Measurements from ENCODE around the gene SH2D2A.

Gene SH2D2A

DNA sequence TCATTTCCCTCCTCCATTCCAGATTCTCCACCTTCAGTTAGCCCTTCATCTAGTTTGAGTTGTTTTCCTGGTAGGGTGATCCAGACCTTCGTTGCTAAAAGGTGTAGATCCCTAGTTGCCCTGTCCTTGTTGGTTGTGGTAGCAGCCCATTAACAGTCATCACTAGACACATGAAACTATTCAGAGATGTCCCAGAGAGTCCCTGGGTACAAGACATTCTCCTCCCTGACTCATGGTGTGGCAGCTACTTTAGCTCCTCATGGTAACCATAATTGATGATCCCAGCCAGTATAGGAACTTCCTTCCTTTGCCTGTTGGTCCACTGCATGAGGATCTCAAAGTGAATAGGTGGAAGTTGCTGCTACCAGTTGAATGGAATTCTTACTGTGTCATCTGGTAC lies 6.0 kb upstream of the SH2D2A start:
- no peak for DNase-seq

DNA sequence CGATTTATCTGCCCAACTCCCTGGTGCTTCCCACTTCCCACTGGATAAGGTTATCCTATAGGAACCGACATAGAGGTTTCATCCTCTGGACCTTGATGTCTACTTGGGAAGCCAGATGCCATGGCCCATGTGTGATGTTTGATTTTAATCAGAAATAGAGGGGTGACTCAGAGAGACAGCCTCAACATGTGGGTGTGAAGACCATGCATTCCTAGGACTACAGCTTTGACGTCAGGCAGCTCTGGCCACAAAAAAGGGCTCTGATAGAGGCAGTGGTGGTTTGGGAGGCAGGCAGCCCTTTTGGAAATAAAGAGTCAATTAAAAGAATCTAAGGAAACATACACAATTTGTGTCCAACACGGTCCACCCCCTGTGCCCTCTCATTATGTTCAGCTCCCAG lies 5.2 kb upstream of the SH2D2A start:
- DNase-seq: no peak

DNA sequence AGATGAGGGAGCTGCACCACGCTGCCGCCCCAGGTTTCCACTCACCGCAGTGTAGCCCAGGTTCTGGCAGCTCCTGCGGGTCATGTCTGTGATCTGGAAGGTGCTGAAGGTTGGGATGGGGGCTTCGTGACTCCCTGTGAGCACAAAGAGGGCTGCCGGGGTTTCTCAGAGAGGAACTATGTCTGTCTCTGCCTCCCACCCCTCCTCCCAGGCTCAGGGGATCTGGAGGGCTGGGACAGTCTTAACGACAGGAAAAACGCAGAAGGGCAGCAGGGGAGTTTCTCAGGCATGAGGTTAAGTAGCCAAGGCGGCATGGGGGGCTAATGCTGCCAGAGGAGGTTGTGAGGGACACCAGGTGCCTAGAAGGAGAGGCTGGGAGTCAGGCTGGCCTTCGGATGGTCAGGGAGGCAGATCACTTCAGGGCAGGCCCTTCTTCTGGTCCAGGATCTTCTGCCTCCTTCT lies 656 bp downstream of the SH2D2A start:
- no peak for DNase-seq

DNA sequence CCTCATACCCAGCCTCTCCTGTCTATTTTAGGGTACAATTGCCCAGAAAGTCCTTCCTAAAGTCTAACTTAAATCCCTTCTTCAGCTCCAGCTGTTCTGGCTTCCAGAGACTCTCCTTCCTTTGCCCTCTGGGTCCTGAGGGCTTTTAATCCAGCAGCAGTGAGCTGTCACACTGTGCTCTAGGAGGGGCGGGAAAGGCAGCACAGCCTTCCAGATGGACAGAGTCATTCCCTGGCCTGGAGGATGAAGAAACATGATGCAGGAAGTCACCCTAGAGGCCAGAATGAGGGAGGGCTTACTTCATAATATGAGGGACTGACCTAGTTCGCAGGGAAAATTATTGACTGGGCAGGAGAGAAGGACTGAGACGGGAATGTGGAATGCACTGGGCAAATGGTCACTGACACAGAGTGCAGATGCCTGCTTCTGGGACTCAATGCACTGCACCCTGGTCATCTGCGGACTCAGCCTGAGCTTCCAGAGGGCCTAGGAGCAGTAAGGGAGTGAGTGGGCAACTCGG lies 1.3 kb downstream of the SH2D2A start:
- DNase-seq: peak; percentile 30

DNA sequence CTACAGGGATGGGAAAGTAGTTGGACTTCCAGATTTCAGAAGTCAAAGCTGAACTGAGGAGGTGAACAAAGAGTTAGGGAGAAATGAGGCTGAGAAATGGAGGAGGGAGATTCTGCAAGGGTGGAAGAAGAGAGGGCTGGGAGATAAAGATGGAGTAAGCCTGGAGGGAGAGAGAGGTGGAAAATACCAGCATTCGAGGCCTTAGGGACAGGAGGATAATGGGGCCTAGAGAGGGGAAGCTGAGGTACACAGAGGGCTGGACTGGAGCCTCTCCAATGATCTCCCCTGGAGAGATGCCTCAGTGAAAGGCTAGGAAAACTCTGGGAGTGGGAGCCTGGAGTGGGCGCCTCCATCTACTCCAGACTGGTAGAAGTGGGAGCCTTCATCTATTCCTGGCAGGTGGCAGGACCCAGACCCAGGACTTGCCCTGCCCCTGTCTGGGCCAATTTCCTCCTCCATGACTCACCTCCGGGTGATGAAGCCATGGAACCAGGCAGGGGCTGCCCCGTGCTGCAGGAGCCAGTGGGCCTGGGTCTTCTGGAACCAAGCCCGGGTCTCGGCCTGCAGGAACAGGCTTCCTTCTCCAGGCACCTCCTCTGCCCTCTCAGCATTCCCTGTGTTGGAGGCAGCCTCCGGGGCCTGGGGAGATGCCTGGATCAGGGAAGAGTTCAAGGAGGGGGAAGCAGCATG lies 1.9 kb downstream of the SH2D2A start:
- no peak for DNase-seq

DNA sequence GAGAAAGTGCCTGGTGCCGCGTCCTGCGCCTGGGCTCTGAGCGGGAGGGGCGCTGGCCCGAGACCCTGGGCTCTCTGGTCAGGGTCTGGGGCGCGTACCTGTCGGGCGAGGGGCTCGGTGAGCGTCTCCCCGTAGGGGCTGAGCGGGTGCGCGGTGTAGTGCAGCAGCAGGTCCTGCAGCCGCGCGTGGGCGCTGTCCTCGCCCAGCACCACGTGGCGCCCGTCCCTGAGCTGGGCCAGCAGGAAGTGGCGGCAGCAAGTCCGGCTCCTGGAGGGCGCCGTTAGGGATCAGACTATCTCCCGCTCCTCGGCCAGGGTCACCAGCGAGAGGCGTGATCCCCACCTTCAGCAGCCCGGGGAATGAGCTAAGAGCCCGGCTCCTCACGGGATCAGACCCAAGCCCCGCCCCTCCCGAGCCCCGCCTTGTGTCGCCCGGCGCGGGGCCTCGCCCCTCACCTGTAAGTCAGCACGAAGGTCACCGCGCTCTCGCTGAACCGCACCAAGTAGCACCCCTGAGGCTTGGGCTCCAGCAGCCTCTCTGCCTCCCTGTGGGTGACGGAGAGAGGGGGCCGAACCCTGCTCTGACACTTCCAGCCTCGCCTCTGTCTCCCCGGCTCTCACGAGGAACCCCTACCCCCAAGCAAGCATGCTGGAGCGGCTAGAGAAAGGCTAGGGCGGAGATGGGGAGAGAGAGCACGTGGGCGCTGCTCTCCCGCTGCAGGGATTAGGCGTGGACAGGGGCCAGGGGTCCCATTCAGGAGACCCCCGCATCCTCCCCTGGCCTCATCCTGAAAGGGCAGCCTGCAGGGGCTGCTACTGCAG lies 2.7 kb downstream of the SH2D2A start:
- no peak for DNase-seq

DNA sequence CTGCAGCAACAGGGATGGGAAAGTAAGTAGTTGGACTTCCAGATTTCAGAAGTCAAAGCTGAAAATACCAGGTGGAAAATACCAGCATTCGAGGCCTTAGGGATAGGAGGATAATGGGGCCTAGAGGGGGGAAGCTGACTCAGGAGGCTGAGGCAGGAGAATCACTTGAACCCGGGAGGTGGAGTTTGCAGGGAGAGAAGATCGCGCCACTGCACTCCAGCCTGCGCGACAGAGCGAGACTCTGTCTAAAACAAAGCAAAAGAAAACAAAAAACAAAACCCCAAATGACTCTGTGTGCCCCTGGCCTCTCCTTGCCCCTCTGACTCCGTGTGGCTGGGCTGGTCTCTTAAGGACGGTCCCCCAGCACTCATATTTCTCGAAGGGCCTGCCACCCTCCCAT lies 3.4 kb downstream of the SH2D2A start:
- no peak for DNase-seq

DNA sequence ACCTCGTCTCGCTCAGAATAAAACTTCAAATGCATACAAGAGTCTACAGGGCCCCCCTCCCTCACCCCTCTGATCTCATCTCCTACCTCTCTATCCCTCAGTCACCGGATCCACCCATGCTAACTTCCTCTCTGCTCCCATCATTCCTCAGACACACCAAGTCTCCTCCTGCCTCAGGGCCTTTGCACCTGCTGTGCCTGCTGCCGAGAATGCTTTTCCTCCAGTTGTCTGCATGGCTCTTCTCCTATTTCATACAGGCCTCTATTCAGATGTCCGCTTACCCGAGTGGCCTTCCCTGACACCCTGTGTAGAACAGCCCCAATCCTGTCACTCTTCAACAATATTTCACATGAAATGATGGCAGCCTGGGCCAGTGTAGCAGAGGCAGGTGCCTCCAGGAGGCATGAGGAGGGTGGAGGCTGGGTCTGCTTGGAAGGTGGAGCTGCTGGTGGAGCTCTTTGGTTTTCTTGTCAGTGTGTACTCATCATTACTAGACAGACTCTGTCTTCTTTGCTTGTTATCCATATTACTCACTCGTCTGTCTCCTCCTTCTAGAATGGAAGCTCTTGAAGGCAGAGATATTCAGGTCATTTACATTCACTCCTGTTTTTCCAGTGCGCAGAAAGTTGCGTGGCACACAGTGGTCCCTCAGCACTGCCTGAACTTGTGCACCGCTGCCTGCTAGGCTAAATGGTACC lies 4.2 kb downstream of the SH2D2A start:
- DNase-seq: no peak

DNA sequence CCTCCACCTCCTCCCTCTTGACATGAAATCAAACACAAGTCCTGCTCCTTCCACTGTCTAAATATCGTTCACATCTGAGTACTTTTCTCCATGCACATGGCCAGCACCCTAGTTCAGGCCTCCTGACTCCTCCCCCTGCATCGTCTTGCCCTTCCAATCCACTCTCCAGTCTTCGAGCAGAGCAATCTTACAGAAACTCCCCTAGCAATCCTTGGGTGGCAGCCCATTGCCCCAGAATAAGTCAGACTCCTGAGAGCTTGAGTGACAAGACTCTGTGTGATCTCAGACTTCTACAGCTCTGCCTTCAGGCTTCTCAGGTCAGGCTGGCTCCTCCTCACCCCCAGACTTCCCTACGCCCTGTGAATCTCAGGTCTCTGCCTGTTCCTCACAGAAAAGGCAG lies 5.5 kb downstream of the SH2D2A start:
- no peak for DNase-seq

DNA sequence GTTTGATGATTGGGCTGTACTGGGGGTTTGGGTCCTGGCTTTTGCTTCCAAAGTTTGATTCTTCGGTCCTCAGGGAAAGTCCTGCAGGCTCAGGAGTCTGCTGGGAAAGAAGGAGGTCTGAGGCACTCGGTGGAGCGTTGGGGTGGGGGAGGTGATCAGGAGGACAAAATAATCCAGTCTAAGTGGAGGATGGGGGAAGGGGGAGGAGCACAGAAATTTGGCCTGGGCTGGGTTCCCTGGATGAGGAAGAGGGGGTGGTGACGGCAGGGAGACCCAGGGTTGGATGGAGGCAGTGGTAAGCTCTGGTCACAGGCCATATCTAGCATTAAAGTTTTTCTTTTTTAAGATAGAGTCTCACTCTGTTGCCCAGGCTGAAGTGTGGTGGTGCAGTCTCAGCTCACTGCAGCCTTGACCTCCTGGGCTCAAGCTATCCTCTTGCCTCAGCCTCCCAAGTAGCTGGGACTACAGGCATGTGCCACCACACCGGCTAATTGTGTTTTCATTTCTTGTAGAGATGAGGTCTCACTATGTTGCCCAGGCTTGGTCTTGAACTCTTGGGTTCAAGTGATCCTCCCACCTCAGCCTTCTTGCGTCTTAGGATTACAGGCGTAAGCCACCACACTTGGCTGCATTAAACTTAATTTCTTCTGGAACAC lies 6.8 kb downstream of the SH2D2A start:
- DNase-seq: no peak

DNA sequence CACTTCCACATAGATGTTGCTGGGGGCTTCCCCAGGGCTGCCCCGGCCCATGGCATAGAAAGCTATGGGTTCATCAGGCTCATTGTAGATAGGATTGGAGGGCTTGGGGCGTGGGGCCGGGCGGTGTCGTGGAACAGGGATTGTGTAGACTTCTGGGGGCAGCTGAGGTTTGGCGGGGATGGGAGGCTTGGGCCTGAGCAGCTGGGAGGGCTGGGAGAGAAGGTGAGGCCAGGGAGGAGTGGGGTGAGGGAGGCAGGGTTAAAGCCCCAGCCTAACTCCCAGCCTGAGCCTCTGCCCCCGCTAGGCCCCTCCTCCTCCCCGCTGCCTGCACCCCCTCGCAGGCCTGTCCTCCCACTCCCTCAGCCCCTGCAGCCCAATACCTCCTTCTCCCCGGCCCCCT lies 7.4 kb downstream of the SH2D2A start:
- DNase-seq: no peak

DNA sequence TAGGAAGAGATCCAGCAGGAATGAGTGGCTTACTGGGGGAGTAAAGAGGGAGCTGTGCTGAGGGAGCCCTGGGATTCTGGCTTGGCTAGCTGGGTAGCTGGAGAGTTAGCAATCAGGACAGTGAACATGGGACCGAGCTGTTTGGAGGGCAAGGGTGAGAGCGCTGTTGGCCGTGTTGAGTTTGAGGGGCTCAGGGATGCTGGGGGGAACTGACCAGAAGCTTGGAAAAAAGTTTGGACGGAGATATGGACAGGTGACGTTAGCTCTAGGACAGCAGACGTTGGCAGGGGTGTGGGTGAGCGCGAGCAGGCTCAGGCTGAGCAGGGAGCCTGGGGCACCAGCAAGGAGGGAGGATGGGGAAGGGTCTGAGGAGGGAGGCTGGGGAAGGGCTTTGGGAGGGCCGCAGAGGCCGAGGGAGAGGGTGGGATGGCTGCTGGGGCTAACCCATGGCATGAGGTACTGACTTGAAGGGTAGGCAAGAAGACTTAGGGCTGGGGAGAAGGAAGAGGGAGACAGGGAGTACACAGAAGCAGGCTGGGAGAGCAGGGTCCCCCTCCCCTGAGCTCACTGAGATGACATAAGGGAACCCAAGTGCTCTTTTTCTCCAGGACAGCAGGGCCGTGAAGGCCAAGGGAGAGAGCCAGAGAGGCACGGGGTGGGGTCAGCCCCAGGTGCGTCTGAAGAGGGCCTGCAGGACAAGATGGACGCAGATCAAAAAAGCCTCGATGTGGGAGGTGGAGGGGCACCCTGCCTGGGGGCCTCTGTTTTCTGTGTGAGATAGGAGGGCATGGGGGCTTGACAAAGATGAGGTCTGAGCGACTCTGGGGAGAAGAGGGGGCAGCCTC lies 8.2 kb downstream of the SH2D2A start:
- no peak for DNase-seq

DNA sequence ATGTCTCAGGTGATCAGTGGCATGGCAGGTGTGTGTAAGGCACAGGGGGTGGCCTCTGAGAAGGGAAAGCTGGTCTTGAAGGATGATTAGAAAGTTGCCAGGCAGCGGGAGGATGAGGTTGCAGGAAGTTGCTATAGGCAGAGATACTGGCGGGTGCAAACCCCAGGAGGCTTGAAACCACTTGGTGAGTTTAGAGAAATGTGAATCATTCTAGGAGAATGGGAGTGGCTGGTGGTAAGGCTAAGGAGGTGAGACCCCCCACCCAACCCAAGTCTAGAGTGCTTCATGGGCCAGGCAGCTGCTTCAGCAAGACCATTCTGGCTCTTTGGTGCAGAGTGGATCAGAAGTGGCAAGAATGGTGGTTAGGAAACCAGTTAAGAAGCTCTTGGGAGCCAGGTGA lies 9.0 kb downstream of the SH2D2A start:
- DNase-seq: no peak

DNA sequence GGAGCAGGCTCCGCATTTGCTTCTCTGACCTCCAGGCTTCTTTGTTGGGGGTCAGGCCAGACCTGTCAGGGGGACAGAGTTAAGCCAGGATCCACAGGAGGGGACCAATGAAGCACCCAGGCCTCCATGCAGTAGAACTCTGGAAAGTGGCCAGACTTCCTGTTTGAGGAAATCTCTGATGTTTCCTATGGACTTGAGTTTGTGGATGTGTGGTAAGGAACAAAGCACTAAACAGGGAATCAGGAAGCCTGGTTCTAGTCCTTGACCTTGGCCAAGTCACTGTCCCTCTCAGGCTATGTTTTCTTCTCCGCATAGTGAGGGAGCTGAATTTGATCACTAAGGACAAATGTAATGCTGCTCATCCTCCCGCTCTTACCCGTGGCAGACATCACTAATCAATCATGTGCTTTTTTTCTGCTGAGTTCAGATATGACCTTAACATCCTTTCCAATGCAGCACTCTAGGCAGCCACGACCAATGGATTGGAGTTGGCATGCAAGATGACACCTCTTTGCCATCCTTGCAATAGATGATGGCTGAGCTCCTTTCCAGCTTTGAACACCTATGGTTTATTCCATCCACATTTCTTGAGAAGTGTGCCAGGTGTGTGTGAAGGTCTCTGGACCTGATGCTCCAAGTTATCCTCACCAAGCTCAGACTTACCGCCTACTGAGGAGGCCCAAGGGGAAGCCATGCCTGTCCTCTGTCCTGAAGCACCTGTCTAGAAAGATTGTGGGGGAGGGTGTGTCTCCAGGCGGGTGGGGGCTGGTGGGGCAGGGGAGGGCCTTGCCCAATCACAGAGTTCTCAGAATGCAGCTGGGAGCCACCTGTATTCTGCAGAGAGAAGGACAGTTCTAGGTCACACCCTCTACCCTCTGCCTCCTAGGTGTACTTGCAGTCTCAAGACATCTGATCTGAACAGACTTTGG lies 9.9 kb downstream of the SH2D2A start:
- no peak for DNase-seq

DNA sequence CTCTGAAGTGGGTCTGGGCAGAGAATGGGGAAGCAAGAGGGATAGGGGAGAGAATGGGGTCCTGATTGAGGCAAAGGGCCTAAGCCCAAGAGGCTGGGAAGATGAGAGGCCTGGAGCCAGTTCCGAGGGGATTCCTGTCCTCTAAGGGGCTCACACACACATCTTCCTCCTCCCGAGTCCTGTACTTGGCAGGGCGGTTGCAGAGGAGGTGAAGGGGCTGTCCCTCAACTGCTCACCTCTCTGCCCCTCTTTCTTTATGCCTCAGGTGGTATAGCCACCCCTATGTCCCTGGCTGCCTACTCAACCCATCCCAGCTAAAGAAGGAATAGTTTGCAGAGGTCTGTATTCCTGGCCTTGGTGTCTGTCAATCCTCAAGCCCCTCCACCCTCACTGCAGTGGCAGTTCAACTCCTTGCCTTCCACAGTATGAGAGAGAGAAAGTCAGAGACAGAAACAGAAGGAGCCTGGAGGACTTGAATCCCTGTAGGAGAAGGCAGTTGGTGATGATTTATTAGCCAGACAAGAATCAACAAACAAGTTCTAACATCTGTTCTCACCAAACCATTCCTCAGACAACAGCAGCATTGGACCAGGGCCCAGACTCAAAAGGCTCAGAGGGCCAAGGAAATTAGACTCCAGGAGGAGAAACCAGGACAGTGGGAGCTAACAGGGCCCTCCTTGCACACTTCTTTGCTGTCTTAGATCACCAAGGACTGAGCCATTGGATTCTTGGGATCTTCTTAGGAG lies 10.7 kb downstream of the SH2D2A start:
- no peak for DNase-seq

DNA sequence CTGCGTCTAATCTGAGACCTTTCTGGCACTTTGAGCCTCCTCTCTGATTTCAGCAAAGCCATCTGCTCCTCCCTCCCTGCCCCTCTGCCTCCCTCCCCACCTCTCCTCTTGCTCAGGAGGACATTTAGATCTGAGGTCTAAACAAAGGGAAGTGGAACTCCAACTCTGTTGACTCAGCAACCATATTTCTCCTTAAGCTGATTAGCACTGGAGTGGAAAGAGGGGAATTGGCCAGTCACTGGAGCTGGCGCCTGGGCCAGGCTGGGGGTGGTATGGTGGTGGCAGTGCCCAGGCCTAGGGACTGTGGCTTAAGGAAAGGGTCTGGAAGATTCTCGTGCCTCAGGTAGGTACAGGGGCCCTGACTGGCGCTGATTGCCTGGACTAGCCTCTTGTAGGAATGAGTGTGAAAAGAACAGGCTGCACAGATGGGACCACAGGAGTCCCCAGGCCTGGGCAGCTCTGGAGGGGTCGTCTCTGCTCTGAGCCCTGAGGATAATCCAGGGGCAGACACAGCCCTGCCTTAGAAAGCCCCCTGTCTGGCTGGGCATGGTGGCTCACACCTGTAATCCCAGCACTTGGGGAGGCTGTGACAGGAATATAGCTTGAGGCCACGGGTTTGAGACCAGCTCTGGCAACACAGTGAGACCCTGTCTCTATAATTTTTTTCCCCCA lies 11.9 kb downstream of the SH2D2A start:
- no peak for DNase-seq

DNA sequence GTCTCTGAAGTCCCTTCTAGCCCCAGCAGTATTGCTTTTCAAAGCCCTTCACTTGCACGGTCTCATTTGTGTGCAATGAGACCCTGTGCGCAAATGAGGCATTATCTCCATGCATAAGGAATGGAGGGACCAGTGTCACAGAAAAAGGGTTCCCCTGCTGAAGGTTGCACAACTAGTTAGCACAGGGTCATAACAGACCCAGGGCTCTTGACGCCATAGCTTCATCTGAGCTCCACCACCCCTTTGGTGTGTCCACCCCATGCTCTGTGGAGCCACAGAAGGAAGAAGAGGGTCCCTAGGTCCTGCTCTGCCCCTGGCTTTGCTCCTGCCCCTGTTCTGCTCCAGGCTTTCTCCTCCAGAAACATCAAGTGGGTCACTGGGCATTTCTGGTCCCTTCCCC lies 12.6 kb downstream of the SH2D2A start:
- DNase-seq: no peak

DNA sequence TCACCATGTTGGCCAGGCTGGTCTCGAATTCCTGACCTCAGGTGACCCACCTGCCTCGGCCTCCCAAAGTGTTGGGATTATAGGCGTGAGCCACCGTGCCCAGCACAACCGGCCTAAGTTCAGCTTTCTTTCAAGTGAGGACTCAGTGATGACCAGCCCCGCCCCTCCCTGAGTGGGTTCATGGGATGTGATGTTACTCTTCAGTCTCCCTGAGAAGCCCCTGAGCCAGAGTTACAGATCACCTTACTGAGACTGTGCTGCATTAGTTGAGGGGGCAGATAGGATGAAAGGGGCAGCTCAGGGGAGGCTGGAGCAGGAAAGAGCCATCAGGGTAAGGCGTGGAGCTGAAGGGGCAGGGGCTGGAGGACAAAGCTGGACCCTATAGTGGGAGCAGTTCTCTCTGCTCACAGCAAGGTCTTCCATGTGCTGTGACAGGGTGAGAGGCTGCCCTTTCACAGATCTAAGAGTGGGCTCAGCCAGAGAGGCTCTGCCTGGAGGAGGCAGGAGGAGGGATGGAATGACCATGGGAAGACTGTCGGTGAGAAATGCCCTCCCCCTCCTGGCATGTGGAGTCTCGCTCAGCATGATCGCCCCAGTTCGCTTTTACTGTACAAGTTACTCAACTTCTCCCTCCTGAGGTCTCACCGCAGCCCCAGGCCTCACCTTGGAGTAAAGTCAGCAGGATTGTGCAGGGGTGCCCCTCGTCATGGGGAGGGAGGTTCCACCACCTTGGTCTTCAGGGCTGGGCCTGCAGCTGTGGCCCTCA lies 13.4 kb downstream of the SH2D2A start:
- DNase-seq: no peak

DNA sequence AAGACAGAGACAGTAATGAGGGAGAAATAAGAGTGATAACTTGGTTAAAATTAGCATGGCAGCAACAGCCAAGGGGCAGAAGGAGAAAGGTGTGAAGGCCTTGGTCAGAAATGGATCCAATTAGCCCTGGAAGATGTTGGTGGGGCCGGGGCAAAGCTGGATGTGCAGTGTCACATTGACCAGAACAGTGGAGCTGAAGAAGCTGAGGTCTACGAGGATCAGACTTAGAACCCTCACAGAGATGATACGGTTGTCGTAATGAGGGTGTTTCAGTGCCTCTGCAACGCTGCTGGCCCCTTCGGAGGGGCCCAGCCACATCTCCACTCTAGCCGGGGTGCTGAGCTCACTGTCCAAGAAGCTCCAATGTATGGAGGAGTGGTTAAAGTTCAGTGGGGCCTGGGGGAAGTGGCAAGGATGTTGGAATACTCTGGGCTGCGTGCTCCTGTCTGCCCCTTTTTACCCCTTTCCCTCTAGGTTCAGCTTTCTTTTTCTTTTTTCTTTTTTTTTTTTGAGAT lies 14.2 kb downstream of the SH2D2A start:
- DNase-seq: no peak

Measured in amniotic stem cell (primary cell).